Effector memory CD8-positive, alpha-beta T cell (primary cell): ENCODE results near the gene CSHL1.
A peak's percentile ranks its signal among the peaks of the same experiment; 100 is the strongest.

ENCODE experiments used
- ATAC-seq: fragments of 150-1000 bp; cut with Tn5 transposase; replicated peaks from 2 replicates; pipeline ENCODE4 v1.10.0; 2021; ENCODE audit warnings: mild to moderate bottlenecking, moderate library complexity
- DNase-seq, 3 experiments: peaks; one replicate each; pipeline ENCODE4 v3.0.0; 2021
- H3K27ac Mint-ChIP-seq, 2 donors: one replicate each; pipeline ENCODE4 v1.8.0; 2022; ENCODE audit warnings: mild to moderate bottlenecking in 2 of 2, mixed read lengths in 2 of 2, moderate library complexity in 2 of 2
- H3K27me3 Mint-ChIP-seq, 2 donors: one replicate each; pipeline ENCODE4 v1.8.0; 2022; ENCODE audit warnings: mixed read lengths in 2 of 2
- H3K36me3 Mint-ChIP-seq: one replicate; pipeline ENCODE4 v1.8.0; 2022; ENCODE audit warnings: mild to moderate bottlenecking, moderate library complexity, mixed read lengths; ENCODE audit not compliant: insufficient read depth
- H3K4me1 Mint-ChIP-seq, 2 donors: one replicate each; pipeline ENCODE4 v1.8.0; 2022; ENCODE audit warnings: low read depth in 2 of 2, mixed read lengths in 2 of 2
- H3K4me3 Mint-ChIP-seq, 2 donors: one replicate each; pipeline ENCODE4 v1.8.0; 2022; ENCODE audit warnings: mild to moderate bottlenecking in 2 of 2, mixed read lengths in 2 of 2, moderate library complexity in 2 of 2
- H3K9me3 Mint-ChIP-seq, 2 donors: one replicate each; pipeline ENCODE4 v1.8.0; 2022; ENCODE audit warnings: mixed read lengths in 2 of 2

CSHL1 gene

GRCh38 chr17:63946440-63947363 is 35.6 kb upstream of the CSHL1 start:
- Mint-ChIP-seq H3K27ac (peak overlapping the region; percentile 30 to 32), H3K4me3 (peak overlapping the region; percentile 77 to 83), H3K4me1 (peaks cover 18 to 37% of the 10 kb centered on the region in 2 donors), H3K27me3 (no peaks in the 10 kb centered on the region), H3K9me3 (no peaks in the 10 kb centered on the region), H3K36me3 (no peaks in the 10 kb centered on the region)
- DNase-seq (peak; percentile 53 to 59 (median 54)), ATAC-seq (peak; percentile 90)

GRCh38 chr17:63945784-63946439 is 34.9 kb upstream of the CSHL1 start:
- ATAC-seq (peak; percentile 27), DNase-seq (no peak)
- H3K27me3 Mint-ChIP-seq: no peaks in the 10 kb centered on the region
- H3K4me1 Mint-ChIP-seq: peaks cover 20 to 34% of the 10 kb centered on the region in 2 donors
- peak overlapping the region; percentile 77 to 83 for H3K4me3 Mint-ChIP-seq
- peak overlapping the region; percentile 32 to 44 for H3K27ac Mint-ChIP-seq
- H3K9me3 Mint-ChIP-seq: no peaks in the 10 kb centered on the region
- H3K36me3 Mint-ChIP-seq: no peaks in the 10 kb centered on the region

- H3K36me3 Mint-ChIP-seq: no peaks in the 10 kb centered on the region
- H3K27me3 Mint-ChIP-seq: no peaks in the 10 kb centered on the region
- no peaks in the 10 kb centered on the region for H3K9me3 Mint-ChIP-seq
- ATAC-seq (no peak), DNase-seq (no peak)
- peak overlapping the region in 1 of 2 donors; percentile 44 for H3K27ac Mint-ChIP-seq
- H3K4me1 Mint-ChIP-seq: peaks cover 20 to 32% of the 10 kb centered on the region in 2 donors
- peak overlapping the region; percentile 77 to 83 for H3K4me3 Mint-ChIP-seq
These were observed 33.9 kb upstream of the CSHL1 start for GRCh38 chr17:63944736-63945499.

- Mint-ChIP-seq H3K27me3 (no peaks in the 10 kb centered on the region), H3K36me3 (no peaks in the 10 kb centered on the region), H3K9me3 (no peaks in the 10 kb centered on the region), H3K27ac (peak overlapping the region in 1 of 2 donors; percentile 73), H3K4me1 (peaks cover 27 to 35% of the 10 kb centered on the region in 2 donors), H3K4me3 (no peak overlapping the region)
- no peak for ATAC-seq
- no peak for DNase-seq
These were observed 32.7 kb upstream of the CSHL1 start for GRCh38 chr17:63943745-63944144.

GRCh38 chr17:63942309-63942985 is 31.4 kb upstream of the CSHL1 start:
- peaks cover 29 to 42% of the 10 kb centered on the region in 2 donors for H3K4me1 Mint-ChIP-seq
- no peaks in the 10 kb centered on the region for H3K9me3 Mint-ChIP-seq
- no peak for DNase-seq
- no peaks in the 10 kb centered on the region for H3K36me3 Mint-ChIP-seq
- H3K27ac Mint-ChIP-seq: peak overlapping the region; percentile 66 to 73
- ATAC-seq: no peak
- H3K27me3 Mint-ChIP-seq: no peaks in the 10 kb centered on the region
- H3K4me3 Mint-ChIP-seq: no peak overlapping the region

GRCh38 chr17:63941751-63942150 is 30.7 kb upstream of the CSHL1 start:
- no peak for ATAC-seq
- DNase-seq: no peak
- H3K36me3 Mint-ChIP-seq: no peaks in the 10 kb centered on the region
- H3K27me3 Mint-ChIP-seq: no peaks in the 10 kb centered on the region
- H3K27ac Mint-ChIP-seq: no peak overlapping the region
- H3K4me1 Mint-ChIP-seq: peaks cover 28 to 42% of the 10 kb centered on the region in 2 donors
- H3K9me3 Mint-ChIP-seq: no peaks in the 10 kb centered on the region
- H3K4me3 Mint-ChIP-seq: no peak overlapping the region

- Mint-ChIP-seq H3K4me3 (no peak overlapping the region), H3K27ac (no peak overlapping the region), H3K4me1 (peaks cover 23 to 37% of the 10 kb centered on the region in 2 donors), H3K9me3 (no peaks in the 10 kb centered on the region), H3K36me3 (no peaks in the 10 kb centered on the region), H3K27me3 (no peaks in the 10 kb centered on the region)
- ATAC-seq (no peak), DNase-seq (no peak)
These were observed 30.1 kb upstream of the CSHL1 start for GRCh38 chr17:63941162-63941561.

GRCh38 chr17:63940584-63940983 is 29.5 kb upstream of the CSHL1 start:
- Mint-ChIP-seq H3K4me3 (no peak overlapping the region), H3K4me1 (peaks cover 17 to 32% of the 10 kb centered on the region in 2 donors), H3K27ac (no peak overlapping the region), H3K9me3 (no peaks in the 10 kb centered on the region), H3K36me3 (no peaks in the 10 kb centered on the region), H3K27me3 (no peaks in the 10 kb centered on the region)
- ATAC-seq (no peak), DNase-seq (no peak)

- Mint-ChIP-seq H3K4me1 (peaks cover 17 to 25% of the 10 kb centered on the region in 2 donors), H3K27me3 (no peaks in the 10 kb centered on the region), H3K27ac (no peak overlapping the region), H3K36me3 (no peaks in the 10 kb centered on the region), H3K4me3 (no peak overlapping the region), H3K9me3 (no peaks in the 10 kb centered on the region)
- no peak for DNase-seq
- no peak for ATAC-seq
These were observed 28.8 kb upstream of the CSHL1 start for GRCh38 chr17:63939884-63940283.

GRCh38 chr17:63939401-63939800 is 28.3 kb upstream of the CSHL1 start:
- Mint-ChIP-seq H3K9me3 (no peaks in the 10 kb centered on the region), H3K27ac (no peak overlapping the region)

GRCh38 chr17:63937920-63938319 is 26.9 kb upstream of the CSHL1 start:
- no peak overlapping the region for H3K27ac Mint-ChIP-seq
- ATAC-seq: no peak

More at GRCh38 chr17:63939401-63939800, 28.3 kb upstream of the CSHL1 start:
- H3K4me1 Mint-ChIP-seq: peaks cover 17 to 23% of the 10 kb centered on the region in 2 donors
- no peak overlapping the region for H3K4me3 Mint-ChIP-seq
- H3K27me3 Mint-ChIP-seq: no peaks in the 10 kb centered on the region
- DNase-seq (no peak), ATAC-seq (no peak)
- H3K36me3 Mint-ChIP-seq: no peaks in the 10 kb centered on the region

GRCh38 chr17:63937319-63937718 is 26.3 kb upstream of the CSHL1 start:
- H3K4me3 Mint-ChIP-seq: no peak overlapping the region
- H3K4me1 Mint-ChIP-seq: peaks cover 14 to 22% of the 10 kb centered on the region in 2 donors
- no peaks in the 10 kb centered on the region for H3K27me3 Mint-ChIP-seq
- ATAC-seq: no peak
- H3K36me3 Mint-ChIP-seq: no peaks in the 10 kb centered on the region
- no peak for DNase-seq
- no peaks in the 10 kb centered on the region for H3K9me3 Mint-ChIP-seq
- no peak overlapping the region for H3K27ac Mint-ChIP-seq

More at GRCh38 chr17:63937920-63938319, 26.9 kb upstream of the CSHL1 start:
- Mint-ChIP-seq H3K36me3 (no peaks in the 10 kb centered on the region), H3K4me1 (peaks cover 16 to 22% of the 10 kb centered on the region in 2 donors), H3K9me3 (no peaks in the 10 kb centered on the region), H3K27me3 (no peaks in the 10 kb centered on the region), H3K4me3 (no peak overlapping the region)
- no peak for DNase-seq
